HG02943 (cell line): ENCODE measurements around the gene GMNC.
A peak's percentile ranks its signal among the peaks of the same experiment; 100 is the strongest.
"Not testable (repeated sequence)": the region's sequence is repeated elsewhere in the genome, so short reads cannot be mapped to it uniquely, and the experiment has no call there.

ENCODE experiments used
- ATAC-seq: cut with Tn5 transposase; IDR thresholded peaks from one replicate; pipeline ENCODE4 v1.9.1; 2021; ENCODE audit warnings: mild to moderate bottlenecking, low read depth, moderate library complexity; ENCODE audit not compliant: unreplicated experiment

The GMNC gene, protein sequence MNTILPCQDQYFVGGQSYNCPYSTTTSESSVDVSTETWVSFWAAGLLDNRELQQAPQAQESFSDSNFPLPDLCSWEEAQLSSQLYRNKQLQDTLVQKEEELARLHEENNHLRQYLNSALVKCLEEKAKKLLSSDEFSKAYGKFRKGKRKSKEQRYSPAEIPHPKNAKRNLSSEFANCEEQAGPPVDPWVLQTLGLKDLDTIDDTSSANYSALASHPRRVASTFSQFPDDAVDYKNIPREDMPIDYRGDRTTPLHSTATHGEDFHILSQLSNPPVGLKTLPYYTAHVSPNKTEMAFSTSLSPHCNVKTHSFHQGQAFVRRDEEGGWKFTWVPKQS

DNA sequence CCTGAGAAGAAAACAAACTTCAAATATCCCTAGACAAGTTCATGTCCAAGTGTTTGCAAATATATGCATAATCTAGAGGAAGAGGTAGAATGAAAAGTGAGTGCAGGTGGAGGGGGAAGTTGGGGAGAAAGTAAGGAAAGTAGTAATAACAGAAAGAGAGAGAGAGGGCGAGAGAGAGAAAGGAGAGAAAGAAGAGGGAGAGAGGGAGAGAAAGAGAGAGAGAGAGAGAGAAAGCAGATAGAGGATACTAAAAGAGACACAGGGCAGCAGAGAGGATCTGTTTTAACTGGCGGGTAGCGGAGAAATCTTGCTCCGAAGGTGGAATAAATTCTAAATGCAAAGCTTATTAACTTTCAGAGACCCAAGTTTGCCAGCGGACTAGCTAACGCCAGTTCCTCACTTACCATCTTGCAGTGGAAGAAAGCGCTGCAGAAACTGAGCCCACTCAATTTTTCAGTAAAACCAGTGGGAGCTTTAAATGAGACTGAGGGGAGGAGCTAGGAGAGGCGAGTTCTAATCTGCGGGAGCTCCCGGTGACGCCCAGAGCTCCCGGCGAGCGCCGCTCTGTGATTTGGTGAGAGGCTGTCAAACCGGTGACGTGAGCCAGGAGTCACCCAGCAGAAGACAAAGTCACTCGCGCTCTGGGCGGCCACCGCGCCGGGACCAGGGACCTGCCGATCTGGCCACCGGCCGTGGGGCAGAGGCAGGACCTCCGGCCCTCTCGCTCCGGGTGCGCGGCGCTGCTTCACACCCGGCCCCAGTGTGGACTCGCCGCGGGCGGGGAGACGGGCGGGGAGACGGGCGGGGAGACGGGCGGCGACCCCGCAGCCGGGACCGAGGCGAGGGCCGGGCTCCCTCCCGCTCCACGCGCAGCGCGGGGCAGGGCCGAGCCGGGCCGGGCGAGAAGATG is at the start of gene GMNC:
Gene GMNC (minus strand): TSS at position 486 of the 910 bp plus-strand sequence. CDS start 79 bp downstream, at position 407.
- ATAC-seq, result peak; percentile 71

DNA sequence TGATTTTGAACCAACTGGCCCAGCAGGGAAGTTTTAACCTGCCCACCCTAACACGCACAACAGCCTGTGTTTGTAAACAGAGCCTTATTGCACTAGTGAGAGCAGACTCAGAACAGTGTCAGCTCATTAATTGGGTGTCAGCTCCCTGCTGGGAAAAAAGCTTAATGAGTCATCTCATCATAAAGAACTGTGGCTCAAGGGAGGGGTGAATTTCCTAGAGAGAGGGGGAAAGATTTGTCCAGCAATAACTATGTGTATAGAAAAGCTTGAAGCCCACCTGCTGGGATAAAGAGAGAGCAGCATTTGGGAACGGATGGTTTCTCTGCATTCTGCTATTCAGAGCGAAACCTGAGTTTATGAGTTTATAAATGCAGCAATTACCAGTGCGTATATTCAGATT is 48.9 kb upstream of the GMNC start:
- no peak for ATAC-seq

DNA sequence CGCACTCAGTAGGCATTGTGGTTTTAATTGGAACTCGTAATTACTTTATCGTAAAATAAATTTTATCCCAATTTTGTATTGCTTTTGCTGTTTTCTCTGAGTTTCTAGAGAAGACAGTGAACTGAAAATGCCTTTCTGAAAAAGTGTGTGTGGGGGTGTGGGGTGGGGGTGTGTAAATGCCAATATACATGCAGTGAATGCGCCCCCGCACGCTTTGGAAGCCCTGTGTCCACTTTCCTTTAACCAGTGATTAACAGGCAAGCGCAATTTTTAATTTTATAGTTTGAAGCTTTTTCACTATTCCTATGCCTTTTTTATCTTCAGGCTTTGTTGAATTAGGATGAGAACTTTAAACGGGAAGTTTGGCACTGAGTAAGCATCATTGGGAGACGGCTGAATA is 47.4 kb upstream of the GMNC start:
- ATAC-seq, result no peak

DNA sequence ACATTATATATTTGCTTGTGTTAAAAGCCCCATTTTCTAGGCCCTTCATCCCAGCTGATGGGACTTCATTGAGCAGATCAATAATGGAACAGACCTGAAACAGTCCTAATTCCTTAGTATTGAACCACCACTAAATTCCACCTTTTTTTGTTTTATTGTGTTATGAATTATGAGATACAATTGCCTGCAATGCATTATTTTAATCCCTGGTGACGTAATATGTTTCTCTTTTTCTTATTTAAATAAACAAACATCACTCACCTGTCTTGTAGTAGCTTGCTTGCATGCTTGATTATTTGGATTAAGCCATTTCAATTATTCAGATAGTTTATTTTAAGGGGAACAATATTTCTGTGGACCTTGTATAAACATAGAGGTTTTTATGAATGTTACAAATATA is 40.7 kb upstream of the GMNC start:
- no peak for ATAC-seq

DNA sequence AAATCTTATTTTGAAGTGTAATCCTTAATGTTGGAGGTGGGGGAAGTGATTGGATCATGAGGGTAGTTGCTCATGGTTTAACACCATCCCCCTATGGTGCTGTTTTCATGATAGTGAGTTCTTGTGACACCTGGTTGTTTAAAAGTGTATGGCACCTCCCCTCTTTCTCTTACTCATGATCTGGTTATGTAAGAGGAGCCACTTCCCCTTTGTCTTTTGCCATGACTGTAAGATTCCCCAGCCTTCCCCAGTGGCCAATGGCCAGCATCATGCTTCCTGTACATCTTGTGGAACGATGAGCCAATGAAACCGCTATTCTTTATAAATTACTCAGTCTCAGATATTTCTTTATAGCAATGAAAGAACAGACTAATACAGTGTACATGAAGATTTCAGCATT is 39.8 kb upstream of the GMNC start:
- ATAC-seq, result no peak

DNA sequence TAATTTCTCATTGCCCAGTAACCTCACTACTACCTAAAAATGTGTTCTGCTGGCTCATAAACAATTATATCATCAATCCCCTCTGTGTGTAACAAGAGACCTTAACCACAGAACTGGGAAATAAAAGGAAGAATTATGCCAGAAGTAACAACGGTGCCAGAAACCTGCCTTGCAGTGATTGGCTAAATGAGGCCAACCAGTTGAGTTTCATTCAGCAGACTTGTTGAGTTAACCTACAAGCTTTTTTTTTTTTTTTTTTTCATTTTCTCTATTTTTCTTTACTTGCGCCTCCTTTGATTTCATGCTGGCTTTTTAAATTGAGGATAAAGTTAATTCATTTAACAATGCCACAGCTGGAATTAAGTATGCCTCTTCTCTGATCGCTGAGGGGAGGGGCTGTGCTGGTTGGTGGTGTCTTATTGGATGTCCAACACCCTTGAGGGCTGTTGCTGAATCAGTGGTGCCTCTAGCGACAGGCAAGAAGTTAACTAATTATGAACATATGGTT is 30.0 kb upstream of the GMNC start:
- ATAC-seq, result no peak

DNA sequence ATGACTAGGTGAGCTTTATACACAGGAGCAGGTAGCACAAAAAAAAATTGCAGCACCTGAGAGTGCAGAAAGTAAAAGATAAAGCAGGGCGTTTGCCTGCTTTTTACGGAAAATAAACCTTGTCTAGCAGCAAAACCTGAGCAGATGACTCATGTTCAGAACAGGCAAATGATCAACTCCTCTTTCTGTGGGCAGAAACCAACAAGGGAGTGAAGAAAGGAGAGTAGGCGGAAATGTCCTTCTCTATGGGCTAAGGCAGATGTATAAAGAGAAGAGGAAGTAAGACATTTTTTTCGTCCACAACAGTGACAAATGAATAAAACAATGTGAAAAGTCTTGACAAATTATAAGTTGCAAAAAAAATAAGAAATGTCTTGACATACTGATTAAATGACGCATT is 24.5 kb upstream of the GMNC start:
- ATAC-seq, result no peak

DNA sequence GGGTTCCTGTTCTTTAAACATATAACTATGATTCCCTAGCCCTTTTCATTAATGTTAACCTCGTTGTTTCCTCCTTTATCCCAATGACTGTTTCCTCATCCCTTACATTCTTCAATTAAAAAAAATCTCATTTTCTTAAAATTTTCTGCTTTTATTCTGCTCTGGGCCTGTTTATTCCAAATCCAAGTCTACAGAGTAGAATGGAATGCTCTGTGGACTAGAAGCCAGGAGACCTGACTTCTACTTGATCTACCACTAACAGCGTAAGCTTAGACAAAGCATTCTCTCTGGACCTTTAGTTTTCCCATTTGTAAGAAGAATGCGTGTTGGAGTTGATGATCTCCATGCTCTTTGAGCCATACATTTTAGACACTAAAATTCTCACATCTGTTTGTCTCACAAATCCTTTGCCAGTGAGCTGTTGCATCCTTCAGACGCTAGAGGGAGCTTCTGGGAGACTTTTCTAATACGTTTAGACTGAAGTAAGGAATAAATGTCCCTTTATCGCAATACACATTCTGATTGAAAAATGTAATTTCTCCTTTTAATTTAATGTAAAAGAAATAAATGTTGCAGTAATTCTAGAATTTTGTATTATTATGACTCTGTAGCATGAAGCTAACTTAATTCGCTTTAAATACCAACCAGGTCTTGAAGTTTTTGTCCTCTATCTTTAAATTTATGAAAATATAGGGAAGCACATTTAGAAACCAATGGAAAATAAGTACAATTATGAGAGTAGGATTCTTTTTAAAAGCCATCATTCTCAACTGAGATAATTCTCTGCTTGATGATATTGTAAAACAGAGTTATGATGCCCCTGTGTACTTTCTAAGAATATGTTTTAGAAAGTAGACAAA is 21.7 kb upstream of the GMNC start:
- no peak for ATAC-seq

DNA sequence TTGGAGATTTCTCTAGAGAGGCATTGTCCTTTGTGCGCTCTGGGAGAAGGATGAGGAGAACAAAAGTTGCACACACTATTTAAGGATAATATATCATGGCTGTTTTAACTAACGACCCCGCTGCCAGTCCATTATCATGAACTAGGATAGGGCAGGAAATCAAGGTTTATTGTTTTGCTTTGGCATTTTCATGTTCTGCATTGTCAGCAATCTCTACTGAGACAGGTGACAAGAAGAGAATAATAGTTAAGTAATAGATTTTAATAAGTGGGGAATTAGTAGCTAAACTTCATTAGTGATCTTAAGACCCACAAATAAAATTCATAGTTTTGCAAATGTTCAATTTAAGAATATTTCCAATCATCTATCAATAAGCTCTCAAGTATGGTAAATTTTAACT is 20.6 kb upstream of the GMNC start:
- no peak for ATAC-seq

DNA sequence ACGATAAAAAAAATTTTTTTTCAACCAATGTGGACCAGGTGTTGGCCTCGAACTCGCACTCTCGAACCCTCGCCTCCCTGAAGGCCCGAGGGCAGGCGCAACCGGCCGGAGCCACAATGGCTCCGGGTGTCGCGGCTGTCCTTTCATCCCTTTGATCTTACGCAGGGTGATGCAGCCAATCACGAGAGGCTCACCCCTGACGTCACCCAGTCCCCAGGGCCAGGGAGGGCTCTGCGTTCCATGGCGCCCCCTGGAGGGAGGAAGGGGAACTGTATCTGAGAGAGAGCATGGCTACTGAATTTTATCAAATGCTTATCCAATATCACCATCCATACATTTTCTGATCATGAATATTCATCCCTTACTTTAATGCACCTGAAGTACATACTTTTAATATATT is 15.4 kb upstream of the GMNC start:
- no peak for ATAC-seq

DNA sequence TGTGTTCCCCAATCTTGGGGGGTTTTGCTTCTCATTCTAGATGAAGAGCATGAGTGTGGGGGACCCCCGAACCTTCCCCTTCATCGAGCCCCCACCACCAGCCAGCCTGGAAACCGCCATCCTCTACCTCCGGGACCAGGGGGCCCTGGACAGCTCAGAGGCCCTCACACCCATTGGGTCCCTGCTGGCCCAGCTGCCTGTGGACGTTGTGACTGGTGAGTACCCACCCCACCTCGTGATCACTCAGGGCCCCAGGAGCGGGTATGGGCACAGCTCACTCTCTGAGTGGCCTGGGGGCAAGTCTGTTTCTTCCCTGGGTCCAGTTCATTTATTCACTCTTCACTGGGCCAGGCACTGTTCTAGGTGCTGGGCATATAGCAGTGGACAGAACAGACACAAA is 13.9 kb upstream of the GMNC start:
- ATAC-seq, result not testable (repeated sequence)

DNA sequence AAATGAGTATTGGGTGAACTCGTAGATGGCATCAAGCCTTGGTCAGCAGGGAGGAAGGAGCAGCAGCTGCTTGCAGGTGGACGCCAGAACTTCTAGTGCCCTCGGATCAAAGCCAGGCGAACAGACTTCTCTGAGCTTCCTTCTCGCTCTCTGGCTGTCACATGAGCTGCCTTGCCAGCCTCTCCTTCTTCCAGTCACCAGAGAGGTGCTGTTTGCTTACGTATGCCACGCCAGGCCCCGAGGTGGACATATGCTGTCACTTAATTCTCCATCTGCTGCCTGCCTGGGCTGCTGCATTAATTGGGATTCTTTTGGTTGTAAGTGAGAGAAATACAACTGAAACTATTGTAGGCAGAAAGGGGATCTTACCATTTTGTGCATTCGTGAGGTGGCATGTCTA is 12.6 kb upstream of the GMNC start:
- ATAC-seq, result not testable (repeated sequence)

DNA sequence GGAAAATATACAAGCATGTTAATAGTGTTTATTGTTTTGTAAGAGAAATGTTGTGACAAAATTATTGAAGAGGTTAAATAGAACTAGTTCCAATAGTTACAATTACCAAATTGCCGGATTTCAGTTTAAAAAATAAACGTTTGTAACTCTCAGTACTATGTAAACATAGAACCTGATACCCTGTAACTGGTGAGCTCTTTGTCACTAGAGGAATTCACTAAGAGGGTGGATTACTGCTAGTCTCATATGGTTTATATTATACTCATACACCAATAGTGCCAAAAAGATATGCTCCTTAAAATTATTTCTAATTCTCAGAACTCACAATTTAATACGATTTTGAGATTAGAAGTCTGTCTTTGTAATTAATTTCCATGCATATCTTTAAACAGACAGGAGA is 7.6 kb upstream of the GMNC start:
- ATAC-seq, result no peak

DNA sequence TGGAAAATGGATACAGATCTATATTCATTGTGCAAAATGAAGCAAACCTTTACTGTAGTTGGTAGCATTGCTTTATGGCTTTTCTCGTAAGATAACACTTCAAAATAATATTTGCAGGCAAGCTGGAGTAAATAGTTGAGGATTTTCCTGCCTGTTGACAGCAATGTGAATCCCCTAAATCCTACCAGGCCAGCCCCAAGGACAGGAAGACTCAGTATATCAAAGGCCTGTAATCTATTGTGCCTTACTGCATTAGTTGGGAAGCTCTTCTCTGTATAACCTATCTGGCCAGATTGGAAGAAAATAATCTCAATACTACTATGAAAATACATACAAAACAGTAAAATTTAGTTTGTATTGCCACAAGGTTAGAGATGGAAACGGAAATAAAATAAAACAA is 4.6 kb upstream of the GMNC start:
- no peak for ATAC-seq

DNA sequence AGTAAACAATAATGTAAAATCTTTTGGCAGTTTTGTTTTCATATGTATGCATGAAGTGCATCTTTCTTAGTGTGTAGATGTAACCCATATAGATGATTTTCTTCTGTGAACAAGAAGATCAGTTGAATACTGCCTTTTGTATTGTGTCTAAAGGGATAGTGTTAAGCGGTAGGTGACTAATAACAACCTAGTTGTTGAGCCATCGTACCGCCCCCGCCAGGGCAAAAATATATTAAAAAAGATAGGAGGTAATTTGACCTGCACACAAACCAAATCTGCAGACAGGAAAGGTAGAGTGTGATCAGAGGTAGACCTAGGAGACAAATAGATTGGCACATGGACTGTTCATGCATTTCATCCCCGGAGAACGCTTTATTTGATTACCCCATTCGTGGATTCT is 3.3 kb upstream of the GMNC start:
- ATAC-seq, result no peak

DNA sequence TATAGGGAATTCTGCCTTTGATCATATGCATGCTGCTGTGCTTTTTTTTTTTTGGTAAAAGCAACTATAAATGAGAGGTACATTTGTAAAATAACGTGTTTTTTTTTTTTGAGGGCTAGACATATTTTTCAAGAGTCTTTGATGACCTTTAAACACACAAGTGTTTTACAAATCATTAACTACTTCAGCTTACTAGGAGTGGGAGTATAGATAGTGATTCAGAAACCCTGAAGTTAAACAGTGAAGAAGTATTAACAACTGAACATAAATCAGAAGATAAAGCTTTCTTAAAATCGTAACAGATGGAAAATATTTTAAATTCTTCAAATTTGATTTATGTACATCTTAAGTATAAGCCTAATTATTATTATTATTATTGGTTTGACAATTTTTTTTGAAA is 2.9 kb upstream of the GMNC start:
- no peak for ATAC-seq

DNA sequence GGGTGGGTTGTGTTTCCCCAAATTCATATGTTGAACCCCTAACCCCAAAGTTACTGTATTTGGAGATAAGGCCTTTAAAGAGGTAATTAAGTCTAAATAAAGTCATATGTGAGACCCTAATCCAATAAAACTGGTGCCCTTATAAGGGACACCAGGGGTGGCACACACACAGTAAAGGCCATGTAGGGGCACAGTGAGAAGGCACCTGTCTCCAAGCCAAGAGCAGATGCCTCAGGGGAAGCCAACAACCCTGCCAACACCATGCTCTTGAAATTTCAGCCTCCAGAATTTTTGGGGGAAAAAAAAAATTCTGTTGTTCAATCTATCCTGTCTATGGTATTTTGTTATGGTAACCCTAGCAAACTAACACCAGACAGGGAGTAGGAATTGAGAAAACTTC is 1.5 kb upstream of the GMNC start:
- ATAC-seq, result no peak

DNA sequence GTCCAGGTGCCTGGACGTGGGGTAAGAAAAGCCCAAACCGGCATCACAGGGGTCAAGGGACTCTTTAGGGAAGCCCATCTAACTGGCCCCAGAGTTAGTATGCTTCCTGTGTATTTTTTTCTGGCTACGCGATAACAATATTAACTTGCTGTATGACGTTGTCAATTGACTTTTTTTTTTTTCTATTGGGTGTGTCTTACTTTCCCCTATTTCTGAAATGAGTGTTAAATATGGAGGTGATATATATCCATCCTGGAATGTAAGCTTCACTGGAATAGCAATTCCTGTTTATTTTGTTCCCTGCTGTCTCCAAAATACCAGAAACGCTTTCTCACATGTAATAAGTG is 598 bp upstream of the GMNC start:
- ATAC-seq, result no peak

DNA sequence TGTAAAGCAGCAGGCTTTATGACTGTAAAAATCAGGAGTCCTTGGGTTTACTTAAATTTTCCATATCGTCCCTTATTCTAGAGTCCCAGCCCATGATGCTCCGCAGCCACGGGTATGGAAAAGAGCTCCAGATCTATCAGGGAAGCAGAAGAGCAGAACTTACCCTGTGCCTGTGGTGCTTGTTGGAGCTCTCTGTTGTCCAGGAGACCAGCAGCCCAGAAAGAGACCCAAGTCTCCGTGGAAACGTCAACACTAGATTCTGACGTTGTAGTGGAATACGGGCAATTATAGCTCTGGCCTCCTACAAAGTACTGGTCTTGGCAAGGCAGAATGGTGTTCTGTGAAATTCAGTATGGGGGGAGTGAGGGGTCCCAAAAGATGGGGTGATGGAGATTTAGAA is 2.0 kb downstream of the GMNC start:
- no peak for ATAC-seq

DNA sequence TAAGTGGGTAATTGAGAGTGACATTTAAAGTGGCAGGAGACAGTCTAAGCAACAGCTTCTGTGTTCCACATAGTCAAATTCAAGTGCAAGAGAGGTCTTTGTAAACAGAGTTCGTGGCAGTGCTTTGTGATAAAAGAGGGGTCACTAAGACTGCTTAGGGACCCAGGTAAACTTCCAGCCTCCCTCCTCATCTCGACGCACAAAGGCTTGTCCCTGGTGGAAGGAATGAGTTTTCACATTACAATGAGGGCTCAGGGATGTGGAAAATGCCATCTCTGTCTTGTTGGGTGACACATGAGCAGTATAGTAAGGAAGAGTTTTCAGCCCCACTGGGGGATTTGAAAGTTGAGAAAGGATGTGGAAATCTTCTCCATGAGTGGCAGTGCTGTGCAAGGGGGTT is 7.3 kb downstream of the GMNC start:
- no peak for ATAC-seq

DNA sequence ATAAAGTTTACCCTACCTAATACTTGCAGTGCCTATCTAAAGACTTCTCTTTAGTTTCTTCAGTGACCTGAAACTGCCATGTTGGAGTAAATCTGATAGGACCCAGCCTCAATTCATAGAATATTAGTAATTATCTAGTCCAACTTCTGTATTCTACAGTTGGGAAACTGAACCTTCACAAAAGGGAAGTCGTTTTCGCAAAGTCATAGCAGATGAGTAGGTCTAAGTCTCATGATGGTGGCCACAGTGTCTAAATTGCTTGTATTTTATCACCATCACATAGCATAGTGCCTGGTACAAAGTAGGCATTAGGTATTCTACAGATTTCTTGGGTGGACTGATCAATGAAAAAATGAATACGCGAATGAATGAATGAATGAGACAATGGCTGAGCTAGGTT is 8.4 kb downstream of the GMNC start:
- ATAC-seq, result no peak
